HG03025 (cell line): ENCODE measurements around the gene TACC3.
"Not testable (repeated sequence)": the region's sequence is repeated elsewhere in the genome, so short reads cannot be mapped to it uniquely, and the experiment has no call there.

ENCODE experiments used
- ATAC-seq: cut with Tn5 transposase; IDR thresholded peaks from one replicate; pipeline ENCODE4 v1.9.1; 2021; ENCODE audit warnings: mild to moderate bottlenecking, moderate library complexity; ENCODE audit not compliant: unreplicated experiment, low FRiP score

TACC3 gene

GRCh38 chr4:1701671-1702070 is 19.6 kb upstream of the TACC3 start:
- not testable (repeated sequence) for ATAC-seq

GRCh38 chr4:1703867-1704266 is 17.5 kb upstream of the TACC3 start:
- ATAC-seq: no peak

- ATAC-seq: no peak
Observed at GRCh38 chr4:1705732-1706131, 15.6 kb upstream of the TACC3 start.

- no peak for ATAC-seq
Observed at GRCh38 chr4:1706358-1706757, 15.0 kb upstream of the TACC3 start.

GRCh38 chr4:1708581-1708980 is 12.7 kb upstream of the TACC3 start:
- no peak for ATAC-seq

GRCh38 chr4:1711055-1711570 is 10.2 kb upstream of the TACC3 start:
- no peak for ATAC-seq

GRCh38 chr4:1711571-1712215 is 9.6 kb upstream of the TACC3 start:
- peak; percentile 8 for ATAC-seq

- ATAC-seq: peak; percentile 74
Observed at GRCh38 chr4:1712216-1713002, 8.9 kb upstream of the TACC3 start, which contains the start of gene SLBP. Gene SLBP, minus strand, starts transcription at chr4:1712319. Its CDS starts 131 bp downstream, at chr4:1712188.

- peak; percentile 11 for ATAC-seq
Observed at GRCh38 chr4:1713003-1713851, 8.1 kb upstream of the TACC3 start.

GRCh38 chr4:1714303-1715001 is 6.9 kb upstream of the TACC3 start:
- no peak for ATAC-seq

GRCh38 chr4:1715002-1715758 is 6.1 kb upstream of the TACC3 start:
- no peak for ATAC-seq

- ATAC-seq: no peak
Observed at GRCh38 chr4:1716065-1716945, 5.0 kb upstream of the TACC3 start.

- ATAC-seq: no peak
Observed at GRCh38 chr4:1717129-1718094, 3.9 kb upstream of the TACC3 start.

GRCh38 chr4:1718095-1718850 is 3.0 kb upstream of the TACC3 start:
- ATAC-seq: no peak

GRCh38 chr4:1720163-1720983 is 948 bp upstream of the TACC3 start:
- no peak for ATAC-seq
